GM12801 (cell line): ENCODE results near the gene MAST4.

Source experiments
- CTCF ChIP-seq: IDR thresholded peaks from one replicate; pipeline ENCODE4 v1.5.1; 2011; ENCODE audit warnings: control low read depth; ENCODE audit not compliant: insufficient read length; ENCODE audit errors: extremely low read depth

MAST4 gene

GRCh38 chr5:66904189-66904588 lies 308.0 kb downstream of the MAST4 start:
- TF ChIP-seq CTCF: no peak

GRCh38 chr5:66906021-66906420 lies 309.8 kb downstream of the MAST4 start:
- no peak for TF ChIP-seq CTCF

- TF ChIP-seq CTCF: no peak
Observed at GRCh38 chr5:66908230-66908629, 312.0 kb downstream of the MAST4 start.

GRCh38 chr5:66909364-66909763 lies 313.2 kb downstream of the MAST4 start:
- TF ChIP-seq CTCF: no peak

GRCh38 chr5:66912787-66913186 lies 316.6 kb downstream of the MAST4 start:
- no peak for TF ChIP-seq CTCF

- no peak for TF ChIP-seq CTCF
Observed at GRCh38 chr5:66915531-66915930, 319.3 kb downstream of the MAST4 start.

GRCh38 chr5:66922881-66923280 lies 326.7 kb downstream of the MAST4 start:
- no peak for TF ChIP-seq CTCF

- TF ChIP-seq CTCF: no peak
Observed at GRCh38 chr5:66923457-66923856, 327.3 kb downstream of the MAST4 start.
